Transverse colon (tissue), 3 donors: ENCODE measurements around the gene TMEM270.

Experiments used
- CTCF ChIP-seq, 5 experiments: fragments of 200-600 bp in 3 of 5; fragments of 450-650 bp in 2 of 5; sonication (generic) in 3 of 5; IDR thresholded peaks; 1 replicate in 2 of 5; 2 replicates in 3 of 5; pipeline ENCODE4 v1.5.1; 2016 to 2017; ENCODE audit warnings: antibody characterized with exemption in 5 of 5, inconsistent platforms in 3 of 5, mild to moderate bottlenecking in 2 of 5, moderate library complexity in 1 of 5
- POLR2A ChIP-seq: fragments of 450-650 bp; IDR thresholded peaks from one replicate; pipeline ENCODE4 v1.6.1; 2016; ENCODE audit warnings: antibody characterized with exemption, mild to moderate bottlenecking, moderate library complexity

- TF ChIP-seq POLR2A (no peak), CTCF (IDR thresholded peaks at IDR 0.05) (no peak)
These were observed 19.2 kb downstream of the TMEM270 start for GRCh38 chr7:73879977-73880681.
